Lung (tissue), 12 donors: ENCODE measurements around the gene ARSG. TPM values are rescaled to one million over a fixed set of nuclear protein-coding genes. Genes with fewer than 3 reads are reported as not detected.
"Not testable (repeated sequence)": the region's sequence is repeated elsewhere in the genome, so short reads cannot be mapped to it uniquely, and the experiment has no call there.

Source experiments
- ATAC-seq: fragments of 200-7000 bp; cut with Tn5 transposase; one replicate; pipeline ENCODE4 v1.9.1; 2020; ENCODE audit warnings: moderate number of reproducible peaks; ENCODE audit not compliant: insufficient read depth, low FRiP score
- DNase-seq, 3 donors: peaks; one replicate each; pipeline ENCODE4 v3.0.0-alpha.2; 2013 to 2017
- H3K27ac ChIP-seq, 2 donors: one replicate each; pipeline ENCODE4 v1.5.1; 2013; ENCODE audit warnings: mild to moderate bottlenecking in 2 of 2, moderate library complexity in 2 of 2, control low read depth in 1 of 2, inconsistent platforms in 1 of 2, low read depth in 1 of 2, low read length in 1 of 2
- H3K27me3 ChIP-seq, 3 donors: one replicate each; pipeline ENCODE4 v1.5.1; 2013; ENCODE audit warnings: low read length in 2 of 3; ENCODE audit not compliant: control insufficient read depth in 3 of 3, insufficient read depth in 3 of 3
- H3K36me3 ChIP-seq, 4 donors: one replicate each; pipeline ENCODE4 v1.5.1; 2013; ENCODE audit warnings: low read length in 4 of 4, mild to moderate bottlenecking in 1 of 4, moderate library complexity in 1 of 4; ENCODE audit not compliant: control insufficient read depth in 4 of 4, insufficient read depth in 4 of 4
- H3K4me1 ChIP-seq, 5 donors: one replicate each; pipeline ENCODE4 v1.5.1; 2013; ENCODE audit warnings: low read length in 5 of 5, mild to moderate bottlenecking in 2 of 5, moderate library complexity in 1 of 5; ENCODE audit not compliant: control insufficient read depth in 5 of 5, insufficient read depth in 5 of 5
- H3K4me3 ChIP-seq: one replicate; pipeline ENCODE4 v1.5.1; 2013; ENCODE audit warnings: mild to moderate bottlenecking, control low read depth, moderate library complexity
- H3K9ac ChIP-seq, 2 donors: one replicate each; pipeline ENCODE4 v1.5.1; 2013; ENCODE audit warnings: low read length in 2 of 2, control low read depth in 1 of 2; ENCODE audit not compliant: insufficient read depth in 1 of 2
- H3K9me3 ChIP-seq, 4 donors: one replicate each; pipeline ENCODE4 v1.5.1; 2013; ENCODE audit warnings: low read length in 3 of 4, mild to moderate bottlenecking in 1 of 4, moderate library complexity in 1 of 4; ENCODE audit not compliant: control insufficient read depth in 4 of 4, insufficient read depth in 3 of 4
- CTCF ChIP-seq: IDR thresholded peaks from 2 replicates; pipeline ENCODE4 v1.5.1; 2012; ENCODE audit warnings: mild to moderate bottlenecking; ENCODE audit errors: control extremely low read depth, extremely low read depth
- WGBS, 2 donors: extraction: QIAGEN DNeasy Blood & Tissue Kit; methylation state at CpG; one replicate each; pipeline ENCODE4 v1.1.7; 2013; 5-methylcytosine and 5-hydroxymethylcytosine counted together
- polyA plus RNA-seq, 2 donors: library from polyadenylated mRNA; stranded (reverse); fragments of 200-250 nt; gene quantifications; one replicate each; pipeline ENCODE4 v1.2.1, GENCODE V29; 2013
- total RNA-seq, 2 donors: library from RNA; depleted of rRNA in 1 of 2; stranded (reverse); fragments of >200 nt in 1 of 2; gene quantifications; one replicate each; pipeline ENCODE4 v1.2.1, GENCODE V29; 2014 to 2021
- donor health status: control.
- donor health status: control.
- donor health status: Bipolar disorder and iron deficiency.
- donor health status: healthy.
- donor health status: DM: yes; HTN: yes; CAD: no.

Gene ARSG
- total and polyA plus RNA-seq, 4 donors, result 1.5 to 9.3 (median 4.3) TPM

- not testable (repeated sequence) for H3K27me3 ChIP-seq, H3K9ac ChIP-seq, H3K36me3 ChIP-seq, H3K4me3 ChIP-seq, H3K4me1 ChIP-seq, H3K27ac ChIP-seq, ATAC-seq, DNase-seq, H3K9me3 ChIP-seq
These were observed 123.6 kb downstream of the ARSG start for GRCh38 chr17:68414901-68415300.

- DNase-seq, result no peak
- no peak overlapping the region for H3K27ac ChIP-seq
- 98 to 99% methylated on average over 3 of the region's 3 CpGs for WGBS, 2 donors
- H3K4me3 ChIP-seq, result no peak overlapping the region
- H3K36me3 ChIP-seq, result peaks cover 0 to 7% (median 3%) of the 10 kb centered on the region in 4 donors
- no peak for TF ChIP-seq CTCF
- peaks cover 0 to 3% (median 0%) of the 10 kb centered on the region in 4 donors for H3K9me3 ChIP-seq
- ATAC-seq, result no peak
- no peak overlapping the region for H3K9ac ChIP-seq
- no peaks in the 10 kb centered on the region for H3K27me3 ChIP-seq
- peaks cover 0 to 8% (median 0%) of the 10 kb centered on the region in 5 donors for H3K4me1 ChIP-seq
These were observed 126.0 kb downstream of the ARSG start for GRCh38 chr17:68417317-68417716.

GRCh38 chr17:68418876-68419275 is 127.6 kb downstream of the ARSG start:
- Histone ChIP-seq H3K4me1 (peaks cover 0 to 8% (median 0%) of the 10 kb centered on the region in 5 donors), H3K27me3 (no peaks in the 10 kb centered on the region), H3K9me3 (peaks cover 0 to 3% (median 0%) of the 10 kb centered on the region in 4 donors), H3K36me3 (peaks cover 0 to 16% (median 6%) of the 10 kb centered on the region in 4 donors), H3K9ac (no peak overlapping the region), H3K27ac (no peak overlapping the region), H3K4me3 (no peak overlapping the region)
- DNase-seq (peak in 1 of 3 donors; percentile 41), ATAC-seq (no peak)
- WGBS, 2 donors, result 54 to 79% methylated on average over 4 of the region's 4 CpGs
- no peak for TF ChIP-seq CTCF

GRCh38 chr17:68420065-68420464 is 128.8 kb downstream of the ARSG start:
- Histone ChIP-seq H3K9me3 (peaks cover 0 to 3% (median 0%) of the 10 kb centered on the region in 4 donors), H3K27ac (no peak overlapping the region), H3K4me1 (peaks cover 0 to 8% (median 0%) of the 10 kb centered on the region in 5 donors), H3K36me3 (peaks cover 0 to 25% (median 9%) of the 10 kb centered on the region in 4 donors), H3K4me3 (no peak overlapping the region), H3K27me3 (no peaks in the 10 kb centered on the region), H3K9ac (no peak overlapping the region)
- DNase-seq, result no peak
- WGBS, 2 donors, result 92 to 95% methylated on average over 14 of the region's 14 CpGs
- TF ChIP-seq CTCF, result no peak
- no peak for ATAC-seq
